ENCODE measurements around the gene TAT.
A peak's percentile ranks its signal among the peaks of the same experiment; 100 is the strongest.
"Not testable (repeated sequence)": the region's sequence is repeated elsewhere in the genome, so short reads cannot be mapped to it uniquely, and the experiment has no call there.

Gene TAT

GRCh38 chr16:71565812-71566700, 10.8 kb downstream of the TAT start:
- peak overlapping the region; percentile 94 for H2AFZ ChIP-seq (ENCODE audit: low read length)
- peak overlapping the region; percentile 87 for H3K4me2 ChIP-seq (ENCODE audit: low read depth, low read length, poor library complexity, severe bottlenecking)
- no peaks in the 10 kb centered on the region for H3K79me2 ChIP-seq (ENCODE audit: insufficient read depth, low read length)
- H3K9me2 ChIP-seq (replicated peaks; ENCODE audit: low read depth, low read length) = no peaks in the 10 kb centered on the region
- peak overlapping the region; percentile 58 for H3K9ac ChIP-seq (ENCODE audit: low read depth, low read length, poor library complexity, severe bottlenecking)
- peak overlapping the region; percentile 73 for H3K4me3 ChIP-seq (ENCODE audit: low read length, poor library complexity, severe bottlenecking)
- no peaks in the 10 kb centered on the region for H4K20me1 ChIP-seq (ENCODE audit: insufficient read depth, low read length, poor library complexity, severe bottlenecking)
- no peaks in the 10 kb centered on the region for H3F3A ChIP-seq (ENCODE audit: low read depth)
- no peaks in the 10 kb centered on the region; the same call in 1 of the 2 replicates for H3K9me3 ChIP-seq (ENCODE audit: insufficient read depth, low read depth, low read length)
- no peaks in the 10 kb centered on the region for H3K27me3 ChIP-seq (ENCODE audit: insufficient read depth, low read length, poor library complexity, severe bottlenecking)
- TF ChIP-seq EZH2phosphoT487 (IDR thresholded peaks at IDR 0.05; ENCODE audit: borderline replicate concordance) (no peak), CTCF (conservative IDR thresholded peaks at IDR 0.05; ENCODE audit: low read length) (no peak)
- no peaks in the 10 kb centered on the region for H3K36me3 ChIP-seq (ENCODE audit: insufficient read depth, low read length)
- H3K4me1 ChIP-seq (ENCODE audit: insufficient read depth, low read length, poor library complexity, severe bottlenecking) = no peaks in the 10 kb centered on the region

- TF ChIP-seq EZH2phosphoT487 (IDR thresholded peaks at IDR 0.05; ENCODE audit: borderline replicate concordance) = no peak
- TF ChIP-seq CTCF (conservative IDR thresholded peaks at IDR 0.05; ENCODE audit: low read length) = no peak
- peak overlapping the region; percentile 73 for H3K4me3 ChIP-seq (ENCODE audit: low read length, poor library complexity, severe bottlenecking)
- H3K9ac ChIP-seq (ENCODE audit: low read depth, low read length, poor library complexity, severe bottlenecking) = no peak overlapping the region
- no peaks in the 10 kb centered on the region for H4K20me1 ChIP-seq (ENCODE audit: insufficient read depth, low read length, poor library complexity, severe bottlenecking)
- H3K36me3 ChIP-seq (ENCODE audit: insufficient read depth, low read length) = no peaks in the 10 kb centered on the region
- H3K4me2 ChIP-seq (ENCODE audit: low read depth, low read length, poor library complexity, severe bottlenecking) = peak overlapping the region; percentile 87
- no peaks in the 10 kb centered on the region for H3K4me1 ChIP-seq (ENCODE audit: insufficient read depth, low read length, poor library complexity, severe bottlenecking)
- no peaks in the 10 kb centered on the region for H3F3A ChIP-seq (ENCODE audit: low read depth)
- H3K9me3 ChIP-seq (ENCODE audit: insufficient read depth, low read depth, low read length) = no peaks in the 10 kb centered on the region; the same call in 1 of the 2 replicates
- H2AFZ ChIP-seq (ENCODE audit: low read length) = peak overlapping the region; percentile 94
- H3K79me2 ChIP-seq (ENCODE audit: insufficient read depth, low read length) = no peaks in the 10 kb centered on the region
- no peaks in the 10 kb centered on the region for H3K9me2 ChIP-seq (replicated peaks; ENCODE audit: low read depth, low read length)
- no peaks in the 10 kb centered on the region for H3K27me3 ChIP-seq (ENCODE audit: insufficient read depth, low read length, poor library complexity, severe bottlenecking)
These were observed 12.4 kb downstream of the TAT start for GRCh38 chr16:71564335-71564967.

GRCh38 chr16:71562552-71562951, 14.3 kb downstream of the TAT start:
- H4K20me1 ChIP-seq (ENCODE audit: insufficient read depth, low read length, poor library complexity, severe bottlenecking) = no peaks in the 10 kb centered on the region
- H3K36me3 ChIP-seq (ENCODE audit: insufficient read depth, low read length) = no peaks in the 10 kb centered on the region
- no peak overlapping the region for H3K4me3 ChIP-seq (ENCODE audit: low read length, poor library complexity, severe bottlenecking)
- H3K4me1 ChIP-seq (ENCODE audit: insufficient read depth, low read length, poor library complexity, severe bottlenecking) = no peaks in the 10 kb centered on the region
- no peak overlapping the region for H2AFZ ChIP-seq (ENCODE audit: low read length)
- H3K4me2 ChIP-seq (ENCODE audit: low read depth, low read length, poor library complexity, severe bottlenecking) = no peak overlapping the region
- no peaks in the 10 kb centered on the region for H3K9me2 ChIP-seq (replicated peaks; ENCODE audit: low read depth, low read length)
- no peaks in the 10 kb centered on the region; the same call in 1 of the 2 replicates for H3K9me3 ChIP-seq (ENCODE audit: insufficient read depth, low read depth, low read length)
- H3K9ac ChIP-seq (ENCODE audit: low read depth, low read length, poor library complexity, severe bottlenecking) = no peak overlapping the region
- peaks cover 8% of the 10 kb centered on the region for H3K27me3 ChIP-seq (ENCODE audit: insufficient read depth, low read length, poor library complexity, severe bottlenecking)
- H3K79me2 ChIP-seq (ENCODE audit: insufficient read depth, low read length) = no peaks in the 10 kb centered on the region
- no peaks in the 10 kb centered on the region for H3F3A ChIP-seq (ENCODE audit: low read depth)
- TF ChIP-seq CTCF (conservative IDR thresholded peaks at IDR 0.05; ENCODE audit: low read length) (no peak), EZH2phosphoT487 (IDR thresholded peaks at IDR 0.05; ENCODE audit: borderline replicate concordance) (no peak)

GRCh38 chr16:71561886-71562285, 15.0 kb downstream of the TAT start:
- not testable (repeated sequence) for H3K27me3 ChIP-seq (ENCODE audit: insufficient read depth, low read length, poor library complexity, severe bottlenecking); H3K9ac ChIP-seq (ENCODE audit: low read depth, low read length, poor library complexity, severe bottlenecking); H3F3A ChIP-seq (ENCODE audit: low read depth); H3K4me3 ChIP-seq (ENCODE audit: low read length, poor library complexity, severe bottlenecking); H3K4me2 ChIP-seq (ENCODE audit: low read depth, low read length, poor library complexity, severe bottlenecking); H3K9me3 ChIP-seq (ENCODE audit: insufficient read depth, low read depth, low read length); H3K79me2 ChIP-seq (ENCODE audit: insufficient read depth, low read length); H3K36me3 ChIP-seq (ENCODE audit: insufficient read depth, low read length); H3K4me1 ChIP-seq (ENCODE audit: insufficient read depth, low read length, poor library complexity, severe bottlenecking); H2AFZ ChIP-seq (ENCODE audit: low read length); H3K9me2 ChIP-seq (replicated peaks; ENCODE audit: low read depth, low read length); H4K20me1 ChIP-seq (ENCODE audit: insufficient read depth, low read length, poor library complexity, severe bottlenecking)
